GM21529 (cell line): Measurements from ENCODE around the gene PRSS50.

Experiments
- ATAC-seq: cut with Tn5 transposase; IDR thresholded peaks from one replicate; pipeline ENCODE4 v1.9.1; 2021; ENCODE audit not compliant: unreplicated experiment

The PRSS50 gene

GRCh38 chr3:46725621-46726314, 8.1 kb upstream of the PRSS50 start:
- no peak for ATAC-seq

GRCh38 chr3:46724424-46724823, 6.8 kb upstream of the PRSS50 start:
- ATAC-seq = no peak

- ATAC-seq = no peak
These were observed 4.8 kb upstream of the PRSS50 start for GRCh38 chr3:46722443-46722842.

DNA sequence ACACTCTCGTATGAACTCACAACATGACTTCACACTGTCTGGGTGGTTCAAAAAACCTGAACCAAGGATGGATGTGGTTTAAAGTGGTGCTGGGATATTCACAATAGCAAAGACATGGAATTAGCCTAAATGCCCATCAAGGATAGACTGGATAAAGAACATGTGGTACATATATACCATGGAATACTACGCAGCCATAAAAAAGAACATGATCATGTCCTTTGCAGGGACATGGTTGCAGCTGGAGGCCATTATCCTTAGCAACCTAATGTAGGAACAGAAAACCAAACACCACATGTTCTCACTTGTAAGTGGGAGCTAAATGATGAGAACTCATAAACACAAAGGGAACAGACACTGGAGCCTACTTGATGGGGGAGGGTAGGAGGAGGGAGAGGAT, 3.3 kb upstream of the PRSS50 start:
- no peak for ATAC-seq

DNA sequence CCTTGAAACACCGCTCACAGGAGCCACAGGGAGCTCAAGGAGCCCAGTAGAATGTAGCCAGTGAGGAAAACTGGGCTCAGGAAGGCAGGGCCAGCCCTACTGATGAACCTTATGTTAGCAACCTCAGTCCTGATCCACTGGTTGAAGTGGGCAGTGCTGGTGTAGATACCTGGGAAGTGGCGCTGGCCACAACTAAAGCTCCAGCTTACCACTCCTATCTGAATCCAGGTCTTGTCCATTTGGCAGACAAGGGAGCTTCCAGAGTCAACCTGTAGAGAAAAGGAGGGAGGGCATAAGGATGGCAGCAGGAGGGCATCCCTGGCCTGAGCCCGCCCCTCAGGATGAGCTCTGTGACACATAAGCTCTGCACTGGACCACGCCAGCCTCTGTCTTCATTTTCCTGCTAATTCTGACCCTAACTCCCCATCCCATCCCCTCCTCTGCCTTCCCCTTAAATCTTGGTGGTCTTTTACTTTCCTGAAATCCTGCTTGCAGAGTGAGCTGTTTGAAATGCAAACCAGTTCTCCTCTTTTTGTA, 2.1 kb upstream of the PRSS50 start:
- no peak for ATAC-seq

DNA sequence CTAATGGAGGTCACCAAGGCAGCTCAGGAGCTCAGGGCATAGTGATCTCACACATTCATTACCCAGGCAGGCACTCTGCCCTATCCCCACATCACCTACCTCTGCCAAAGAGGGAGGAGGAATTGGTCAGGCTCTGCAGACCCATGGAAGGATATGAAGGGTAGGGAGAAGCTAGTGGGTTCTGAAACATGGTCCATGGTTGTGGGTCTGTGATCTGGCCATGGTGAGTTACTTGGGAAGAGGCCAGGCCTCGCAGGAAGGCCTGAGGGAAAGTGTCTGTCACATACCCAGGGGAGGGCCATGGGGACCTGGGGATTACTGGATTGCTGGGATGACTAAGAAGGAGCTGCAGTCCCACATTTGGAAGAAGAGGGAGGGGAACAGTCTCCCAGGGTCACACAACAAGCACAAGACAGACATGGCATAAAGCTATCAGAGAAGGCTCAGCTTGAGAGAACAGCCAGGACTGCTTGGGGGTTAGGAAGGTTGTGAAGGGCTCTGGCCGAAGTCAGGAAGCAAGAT, 1.4 kb upstream of the PRSS50 start:
- no peak for ATAC-seq

- no peak for ATAC-seq
These were observed 918 bp downstream of the PRSS50 start for GRCh38 chr3:46716461-46717441.

DNA sequence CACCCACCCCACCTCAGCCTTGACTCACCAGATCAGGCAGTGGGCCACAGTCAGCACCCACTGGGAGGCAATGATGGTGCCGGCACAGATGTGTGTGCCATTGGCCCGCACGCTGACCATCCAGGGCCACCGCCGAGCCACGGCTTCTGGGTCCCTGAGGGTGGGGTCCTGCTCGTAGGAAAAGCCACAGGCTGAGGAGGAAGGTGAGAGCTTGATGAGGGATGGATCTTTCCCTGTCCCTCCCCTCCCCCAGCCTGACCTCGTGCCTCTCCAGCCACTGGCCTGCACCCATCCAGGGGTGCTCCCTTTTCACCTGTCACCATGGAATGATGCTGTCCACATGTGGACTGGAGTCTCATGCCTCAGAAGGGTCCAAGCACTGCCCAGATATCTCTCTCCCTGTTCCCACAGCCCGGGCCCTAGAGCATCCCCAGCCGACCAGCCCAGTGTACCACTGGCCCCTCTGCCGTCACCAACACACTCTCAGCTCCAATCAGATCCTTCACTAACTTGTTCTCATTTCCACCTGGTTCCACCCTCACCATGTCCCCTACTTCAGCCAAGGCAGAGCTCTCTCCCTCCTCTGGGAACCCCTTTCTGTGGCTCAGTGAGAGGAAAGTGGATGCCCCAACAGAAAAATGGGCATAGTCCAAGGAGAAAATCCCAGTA, 2.0 kb downstream of the PRSS50 start:
- no peak for ATAC-seq

DNA sequence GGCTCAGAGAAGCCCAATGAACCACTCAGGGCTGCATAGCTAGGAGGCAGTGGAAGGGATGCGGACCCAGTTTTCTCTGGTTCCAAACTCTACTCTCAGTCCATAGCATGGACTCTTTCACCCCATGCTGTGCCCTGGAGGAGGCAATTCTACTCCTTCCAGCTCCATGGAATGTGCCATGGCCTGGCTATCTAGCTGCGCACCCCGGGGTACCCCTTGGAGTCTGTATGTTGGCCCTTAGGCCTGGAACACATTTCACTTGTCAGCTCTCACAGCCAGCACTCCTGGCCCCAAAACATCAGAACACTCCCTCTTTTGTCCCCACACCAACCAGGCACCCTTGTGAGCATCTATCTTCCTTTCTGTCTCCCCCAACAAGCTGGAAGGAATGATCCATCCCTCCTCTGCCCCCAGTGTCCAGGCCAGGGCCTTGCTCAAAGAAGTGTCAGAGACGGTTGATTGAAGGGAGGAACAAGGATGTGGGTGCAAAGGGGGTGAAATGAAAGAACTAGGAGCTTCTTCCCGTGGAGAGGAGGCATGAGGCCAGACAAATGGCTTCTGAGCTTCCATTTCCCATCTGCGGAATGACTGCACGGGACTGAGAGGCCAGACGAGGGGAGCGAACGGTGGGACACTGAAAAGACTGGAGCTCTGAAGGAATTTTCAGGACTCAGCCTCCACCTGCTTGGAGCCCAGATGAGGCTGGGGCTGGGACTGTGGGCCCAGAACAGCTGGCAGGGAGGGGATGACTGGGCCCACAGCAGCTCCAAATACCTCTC, 2.8 kb downstream of the PRSS50 start:
- no peak for ATAC-seq

GRCh38 chr3:46713898-46714552, 3.6 kb downstream of the PRSS50 start:
- peak; percentile 66 for ATAC-seq

DNA sequence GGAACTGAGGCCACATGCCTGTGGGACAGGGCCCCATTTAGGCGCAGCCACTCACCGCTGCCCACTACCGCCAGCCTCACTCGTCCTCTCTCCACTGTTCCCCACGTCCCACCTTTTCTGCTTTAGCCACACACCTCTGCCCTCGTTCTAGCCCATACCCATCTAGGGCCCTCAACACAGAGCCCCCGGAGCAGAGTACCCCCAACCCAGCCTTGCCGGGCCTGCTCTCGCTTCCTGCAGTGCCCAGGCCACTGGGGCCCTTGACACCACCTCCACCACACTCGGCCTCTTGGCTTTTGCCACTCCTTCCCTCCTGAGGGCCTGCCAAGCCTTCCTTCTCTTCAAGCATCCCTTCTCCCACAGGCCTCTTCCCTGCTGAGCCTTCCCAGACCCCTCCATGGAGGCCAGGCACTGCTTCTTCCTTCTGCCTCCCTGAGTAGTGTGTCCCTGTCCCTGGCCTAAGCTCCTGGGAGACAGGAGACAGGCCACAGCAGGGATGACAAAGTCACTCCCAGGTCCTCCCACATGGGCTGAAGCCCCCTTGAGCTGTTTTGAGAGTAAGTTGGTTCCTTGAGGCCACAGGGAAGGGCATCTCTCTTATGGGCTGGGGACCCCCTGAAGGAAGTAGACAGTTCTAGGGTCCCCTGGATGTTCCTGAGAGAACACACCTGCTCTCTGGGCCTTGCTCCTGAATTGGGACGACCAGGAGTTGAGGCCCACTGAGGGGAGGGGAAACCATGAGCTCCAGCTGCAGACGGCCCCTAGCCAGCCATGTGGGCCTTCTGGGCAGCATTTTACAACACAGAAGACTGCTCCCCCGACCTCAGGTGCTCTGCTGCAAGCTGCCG, 4.4 kb downstream of the PRSS50 start:
- no peak for ATAC-seq

GRCh38 chr3:46712191-46713049, 5.2 kb downstream of the PRSS50 start:
- no peak for ATAC-seq

- ATAC-seq = no peak
These were observed 5.9 kb downstream of the PRSS50 start for GRCh38 chr3:46711760-46712159.

DNA sequence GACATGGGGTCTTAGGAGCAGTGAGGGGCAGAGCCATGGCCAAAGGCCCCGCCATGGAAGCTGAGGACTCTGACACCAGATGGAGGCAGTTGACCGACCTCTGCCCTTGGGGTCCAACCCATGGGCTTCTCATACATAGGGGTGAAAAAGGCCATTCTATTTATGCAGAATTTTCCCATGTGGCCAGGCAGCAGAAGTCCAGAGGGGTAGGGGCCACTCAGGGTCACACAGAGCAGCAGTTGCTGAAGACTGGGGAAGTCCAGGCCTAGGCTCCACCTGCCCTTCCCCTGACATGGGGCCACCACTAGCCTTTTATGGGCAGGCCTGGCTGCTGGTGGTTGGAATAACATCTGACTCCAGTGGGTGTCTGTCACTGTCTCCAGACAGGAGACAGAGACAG, 6.4 kb downstream of the PRSS50 start:
- ATAC-seq = no peak

GRCh38 chr3:46710671-46711295, 6.9 kb downstream of the PRSS50 start:
- no peak for ATAC-seq

- ATAC-seq = no peak
These were observed 7.4 kb downstream of the PRSS50 start for GRCh38 chr3:46710229-46710628.

DNA sequence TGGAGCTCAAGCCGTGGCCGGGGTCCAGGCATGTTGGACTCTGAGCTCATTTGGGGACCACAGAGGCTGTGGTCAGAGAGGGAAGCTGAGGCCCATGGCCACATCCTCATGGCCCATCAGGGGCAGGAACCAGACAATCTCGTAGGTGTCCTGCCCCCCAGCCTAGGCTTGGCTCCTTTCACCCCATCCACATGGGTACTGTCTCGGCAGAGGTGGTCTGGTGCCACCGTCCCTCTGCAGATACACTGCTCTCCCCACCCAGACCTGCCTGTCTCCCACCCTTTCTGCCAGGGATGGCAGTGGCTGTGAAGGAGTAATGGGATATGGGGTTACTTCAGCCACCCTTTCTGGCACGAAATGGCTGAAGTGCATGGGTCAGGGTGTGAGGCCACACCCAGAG, 7.9 kb downstream of the PRSS50 start:
- no peak for ATAC-seq
